Ramos (cell line): ENCODE results near the gene TP53I11.

ENCODE experiments used
- in situ Hi-C: fragments of 300-500 bp; cut with MboI; formaldehyde crosslinking; loops from one replicate; pipeline ENCODE4 v1.14.3; 2022; ENCODE audit warnings: low sequenced_read_pairs; ENCODE audit not compliant: unreplicated experiment

TP53I11 gene

GRCh38 chr11:44950625-44951476, at the start of gene TP53I11:
Gene TP53I11 (minus strand): TSS chr11:44950883. CDS start chr11:44938335, 12,548 bp downstream.
- in situ Hi-C loops, result no loop called here

GRCh38 chr11:44999068-44999467, 48.4 kb upstream of the TP53I11 start:
- in situ Hi-C loops, result no loop called here

- in situ Hi-C loops, result no loop called here
These were observed 47.4 kb upstream of the TP53I11 start for GRCh38 chr11:44998051-44998450.

- in situ Hi-C loops, result no loop called here
These were observed 46.9 kb upstream of the TP53I11 start for GRCh38 chr11:44997566-44997965.

GRCh38 chr11:44994753-44995152, 44.1 kb upstream of the TP53I11 start:
- in situ Hi-C loops, result no loop called here

GRCh38 chr11:44993971-44994704, 43.5 kb upstream of the TP53I11 start:
- in situ Hi-C loops, result no loop called here

- in situ Hi-C loops, result no loop called here
These were observed 42.1 kb upstream of the TP53I11 start for GRCh38 chr11:44992774-44993173.

GRCh38 chr11:44992181-44992582, 41.5 kb upstream of the TP53I11 start:
- in situ Hi-C loops, result no loop called here

GRCh38 chr11:44990665-44991064, 40.0 kb upstream of the TP53I11 start:
- in situ Hi-C loops, result no loop called here

GRCh38 chr11:44989831-44990566, 39.3 kb upstream of the TP53I11 start:
- in situ Hi-C loops, result no loop called here

- in situ Hi-C loops, result no loop called here
These were observed 38.4 kb upstream of the TP53I11 start for GRCh38 chr11:44988981-44989635.

- in situ Hi-C loops, result no loop called here
These were observed 37.4 kb upstream of the TP53I11 start for GRCh38 chr11:44988111-44988510.

GRCh38 chr11:44987506-44987905, 36.8 kb upstream of the TP53I11 start:
- in situ Hi-C loops, result no loop called here

- in situ Hi-C loops, result no loop called here
These were observed 35.6 kb upstream of the TP53I11 start for GRCh38 chr11:44986315-44986714.

GRCh38 chr11:44985721-44986120, 35.0 kb upstream of the TP53I11 start:
- in situ Hi-C loops, result no loop called here

GRCh38 chr11:44983786-44984185, 33.1 kb upstream of the TP53I11 start:
- in situ Hi-C loops, result no loop called here

- in situ Hi-C loops, result no loop called here
These were observed 31.9 kb upstream of the TP53I11 start for GRCh38 chr11:44982496-44983062.

GRCh38 chr11:44980533-44981427, 30.1 kb upstream of the TP53I11 start:
- in situ Hi-C loops, result no loop called here
